ENCODE data around the gene KRTAP10-4. TPM values are rescaled to one million over a fixed set of nuclear protein-coding genes. Genes with fewer than 3 reads are reported as not detected.

The KRTAP10-4 gene, protein sequence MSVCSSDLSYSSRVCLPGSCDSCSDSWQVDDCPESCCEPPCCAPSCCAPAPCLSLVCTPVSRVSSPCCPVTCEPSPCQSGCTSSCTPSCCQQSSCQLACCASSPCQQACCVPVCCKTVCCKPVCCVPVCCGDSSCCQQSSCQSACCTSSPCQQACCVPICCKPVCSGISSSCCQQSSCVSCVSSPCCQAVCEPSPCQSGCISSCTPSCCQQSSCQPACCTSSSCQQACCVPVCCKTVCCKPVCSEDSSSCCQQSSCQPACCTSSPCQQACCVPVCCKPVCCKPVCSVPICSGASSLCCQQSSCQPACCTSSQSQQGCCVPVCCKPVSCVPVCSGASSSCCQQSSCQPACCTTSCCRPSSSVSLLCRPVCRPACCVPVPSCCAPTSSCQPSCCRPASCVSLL
- not detected in 2 replicates for total RNA-seq

GRCh38 chr21:44573630-44574456, at the start of gene KRTAP10-4:
TSS of gene KRTAP10-4 (plus strand) at chr21:44573729. CDS start at chr21:44573759, 30 bp downstream.

GRCh38 chr21:44539991-44540666, 33.4 kb upstream of the KRTAP10-4 start, which contains the start of gene KRTAP10-1:
TSS of gene KRTAP10-1 (minus strand) at chr21:44540195. CDS start at chr21:44540150, 45 bp downstream.

GRCh38 chr21:44551340-44551961, 22.1 kb upstream of the KRTAP10-4 start, which contains the start of gene KRTAP10-2:
TSS of gene KRTAP10-2 (minus strand) at chr21:44551505. CDS start at chr21:44551458, 47 bp downstream.

GRCh38 chr21:44558695-44559094, 14.8 kb upstream of the KRTAP10-4 start, which contains the start of gene KRTAP10-3:
TSS of gene KRTAP10-3 (minus strand) at chr21:44558795. CDS start at chr21:44558715, 80 bp downstream.

DNA sequence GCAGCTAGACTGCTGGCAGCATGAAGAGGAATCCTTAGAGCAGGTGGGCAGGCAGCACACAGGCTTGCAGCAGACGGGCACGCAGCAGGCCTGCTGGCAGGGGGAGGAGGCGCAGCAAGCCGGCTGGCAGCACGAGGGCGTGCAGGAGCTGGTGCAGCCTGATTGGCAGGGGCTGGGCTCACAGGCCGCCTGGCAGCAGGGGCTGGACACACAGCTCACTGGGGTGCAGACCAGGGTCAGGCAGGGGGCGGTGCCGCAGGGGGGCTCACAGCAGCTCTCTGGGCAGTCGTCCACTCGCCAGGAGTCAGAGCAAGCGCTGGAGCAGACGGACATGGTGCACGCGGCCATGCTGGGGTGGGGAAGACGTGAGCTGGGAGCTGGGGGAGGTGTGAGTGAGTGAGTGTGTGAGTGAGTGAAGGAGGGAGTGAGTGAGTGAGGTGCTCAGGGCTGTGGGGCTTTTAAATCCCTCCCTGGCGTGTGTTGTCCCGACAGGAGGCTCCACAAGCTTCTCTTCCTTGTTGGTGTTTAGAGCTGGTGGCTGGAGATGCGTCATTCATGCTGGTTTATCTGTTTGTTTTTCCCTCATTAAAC, 6.8 kb downstream of the KRTAP10-4 start, which contains the start of gene KRTAP10-5:
Gene KRTAP10-5, minus strand, starts transcription at position 374 of the 591 bp plus-strand sequence. Its CDS starts 26 bp downstream, at position 348.

DNA sequence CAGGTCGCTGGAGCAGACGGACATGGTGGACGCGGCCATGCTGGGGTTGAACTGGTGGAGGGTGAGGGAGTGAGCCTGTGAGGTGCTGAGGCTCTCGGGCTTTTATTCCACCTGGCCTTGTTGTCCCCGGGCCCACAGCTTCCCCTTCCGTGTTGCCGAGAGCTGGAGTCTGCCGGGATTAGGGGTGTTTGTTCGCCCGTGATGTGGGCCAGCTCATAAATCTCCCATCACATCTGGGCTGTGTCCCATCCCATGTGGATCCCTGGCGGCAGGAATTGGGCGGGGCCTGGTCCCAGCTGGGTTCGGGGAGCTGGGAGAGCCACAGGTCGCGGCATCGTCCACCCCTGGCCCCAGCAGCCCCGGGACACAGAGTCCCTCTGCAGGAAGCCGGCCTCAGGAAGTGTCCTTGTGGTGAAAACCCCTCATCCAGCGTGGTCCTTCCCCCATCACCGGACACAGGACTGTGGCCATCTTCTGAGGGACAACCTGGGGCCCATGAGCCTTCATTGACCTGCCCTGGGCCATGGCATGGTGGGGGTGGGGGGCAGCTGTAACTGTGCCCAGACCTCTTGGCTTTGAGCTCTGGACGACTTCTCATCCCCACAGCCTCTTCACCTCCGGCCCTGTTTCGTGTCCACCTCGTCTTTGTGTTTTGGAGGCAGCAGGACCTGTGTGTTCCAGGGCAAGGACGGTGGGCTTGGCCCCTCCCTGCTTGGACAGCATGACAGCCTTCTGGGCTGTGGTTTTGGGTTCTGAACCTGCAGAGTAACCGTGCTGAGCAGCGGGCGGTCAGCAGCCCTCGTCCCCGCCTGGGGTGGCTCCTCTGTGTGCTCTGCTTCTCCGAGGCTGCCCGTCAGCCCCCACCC, 19.1 kb downstream of the KRTAP10-4 start, which contains the start of gene KRTAP10-6:
Gene KRTAP10-6, minus strand, starts transcription at position 60 of the 866 bp plus-strand sequence. Its CDS starts 21 bp downstream, at position 39.

DNA sequence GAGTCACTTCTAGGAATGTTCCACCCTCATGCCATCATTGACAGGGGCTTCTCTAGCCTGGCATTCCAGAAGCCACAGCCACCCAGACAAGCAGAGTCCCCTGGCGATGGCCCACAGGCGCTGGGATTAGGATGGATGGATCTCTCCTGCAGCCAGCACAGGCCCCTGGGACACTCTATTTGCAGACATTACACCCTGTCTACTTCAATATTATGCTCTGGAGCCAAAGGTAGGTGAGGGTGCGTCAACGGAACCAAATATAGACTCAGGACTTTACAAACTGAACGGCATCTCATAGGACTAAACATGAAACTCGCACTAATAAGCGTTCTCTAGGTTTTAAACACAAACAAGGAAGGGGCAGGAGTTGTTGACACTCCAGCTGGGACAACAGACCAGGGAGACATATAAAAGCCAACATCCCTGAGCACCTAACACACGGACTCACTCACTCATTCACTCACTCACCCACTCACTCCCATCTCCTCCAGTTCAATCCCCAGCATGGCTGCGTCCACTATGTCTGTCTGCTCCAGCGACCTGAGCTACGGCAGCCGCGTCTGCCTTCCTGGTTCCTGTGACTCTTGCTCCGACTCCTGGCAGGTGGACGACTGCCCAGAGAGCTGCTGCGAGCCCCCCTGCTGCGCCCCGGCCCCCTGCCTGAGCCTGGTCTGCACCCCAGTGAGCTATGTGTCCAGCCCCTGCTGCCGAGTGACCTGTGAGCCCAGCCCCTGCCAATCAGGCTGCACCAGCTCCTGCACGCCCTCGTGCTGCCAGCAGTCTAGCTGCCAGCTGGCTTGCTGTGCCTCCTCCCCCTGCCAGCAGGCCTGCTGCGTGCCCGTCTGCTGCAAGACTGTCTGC, 26.8 kb downstream of the KRTAP10-4 start, which contains the start of gene KRTAP10-7:
Gene KRTAP10-7, plus strand, starts transcription at position 480 of the 861 bp plus-strand sequence. Its CDS starts 25 bp downstream, at position 505.

GRCh38 chr21:44612029-44612486, 38.5 kb downstream of the KRTAP10-4 start, which contains the start of gene KRTAP10-8:
TSS of gene KRTAP10-8 (plus strand) at chr21:44612079. CDS start at chr21:44612101, 22 bp downstream.

Other genes starting within 250 kb of the KRTAP10-4 start
- gene CFAP410, start 234.3 kb upstream of the KRTAP10-4 start, total RNA-seq = 4.0 and 5.5 TPM in 2 replicates
- 0.76 and 2.1 TPM in 2 replicates for gene TRPM2, start 220.1 kb upstream of the KRTAP10-4 start, total RNA-seq
- 0.97 and 2.0 TPM in 2 replicates for gene LRRC3, start 118.2 kb upstream of the KRTAP10-4 start, total RNA-seq
- not detected in 2 replicates for gene KRTAP10-1, start 33.5 kb upstream of the KRTAP10-4 start, total RNA-seq
- not detected in 2 replicates for gene KRTAP10-2, start 22.2 kb upstream of the KRTAP10-4 start, total RNA-seq
- not detected in 2 replicates for gene KRTAP10-3, start 14.9 kb upstream of the KRTAP10-4 start, total RNA-seq
- gene KRTAP10-5, start 6.9 kb downstream of the KRTAP10-4 start, total RNA-seq = not detected in 2 replicates
- gene KRTAP10-6, start 18.8 kb downstream of the KRTAP10-4 start, total RNA-seq = not detected in 2 replicates
- not detected in 2 replicates for gene KRTAP10-7, start 26.9 kb downstream of the KRTAP10-4 start, total RNA-seq
- not detected in 2 replicates for gene KRTAP10-8, start 38.4 kb downstream of the KRTAP10-4 start, total RNA-seq
- not detected in 2 replicates for gene KRTAP10-9, start 53.4 kb downstream of the KRTAP10-4 start, total RNA-seq
- not detected in 2 replicates for gene KRTAP10-10, start 63.6 kb downstream of the KRTAP10-4 start, total RNA-seq
- not detected in 2 replicates for gene KRTAP10-11, start 72.7 kb downstream of the KRTAP10-4 start, total RNA-seq
- not detected in 2 replicates for gene KRTAP12-4, start 80.9 kb downstream of the KRTAP10-4 start, total RNA-seq
- gene KRTAP12-3, start 84.2 kb downstream of the KRTAP10-4 start, total RNA-seq = not detected in 2 replicates
- gene KRTAP12-2, start 93.2 kb downstream of the KRTAP10-4 start, total RNA-seq = not detected in 2 replicates
- gene KRTAP12-1, start 108.4 kb downstream of the KRTAP10-4 start, total RNA-seq = not detected in 2 replicates
- not detected in 2 replicates for gene KRTAP10-12, start 123.4 kb downstream of the KRTAP10-4 start, total RNA-seq
- gene TSPEAR, start 137.8 kb downstream of the KRTAP10-4 start, total RNA-seq = 0.19 TPM in 1 of 2 replicates, not detected in the other
- gene UBE2G2, start 228.1 kb downstream of the KRTAP10-4 start, total RNA-seq = 61.2 and 109 TPM in 2 replicates
- gene SUMO3, start 244.3 kb downstream of the KRTAP10-4 start, total RNA-seq = 77.9 and 93.5 TPM in 2 replicates

All from bladder microvascular endothelial cell (primary cell).